Omental fat pad (tissue), 4 donors: ENCODE results near the gene SIRPA. TPM values are rescaled to one million over a fixed set of nuclear protein-coding genes. Genes with fewer than 3 reads are reported as not detected.
A peak's percentile ranks its signal among the peaks of the same experiment; 100 is the strongest.

Source experiments
- ATAC-seq: fragments of 150-250 bp; one replicate; pipeline ENCODE4 v1.9.1; 2016; ENCODE audit warnings: mild to moderate bottlenecking, moderate library complexity; ENCODE audit not compliant: low FRiP score
- DNase-seq: peaks from one replicate; pipeline ENCODE4 v3.0.0-alpha.2; 2019; ENCODE audit warnings: low spot score
- CTCF ChIP-seq, 3 donors: fragments of 450-650 bp; IDR thresholded peaks; one replicate each; pipeline ENCODE4 v1.5.1; 2016 to 2017; ENCODE audit warnings: antibody characterized with exemption in 3 of 3, mild to moderate bottlenecking in 3 of 3, moderate library complexity in 2 of 3
- total RNA-seq, 4 donors: library from RNA; depleted of rRNA; stranded (reverse); fragments of >200 nt; gene quantifications; one replicate each; pipeline ENCODE4 v1.1.0, GENCODE V29; 2016

Gene SIRPA
- total RNA-seq, 4 donors from 2014 or later = 51.9 to 86.1 (median 77.0) TPM

DNA sequence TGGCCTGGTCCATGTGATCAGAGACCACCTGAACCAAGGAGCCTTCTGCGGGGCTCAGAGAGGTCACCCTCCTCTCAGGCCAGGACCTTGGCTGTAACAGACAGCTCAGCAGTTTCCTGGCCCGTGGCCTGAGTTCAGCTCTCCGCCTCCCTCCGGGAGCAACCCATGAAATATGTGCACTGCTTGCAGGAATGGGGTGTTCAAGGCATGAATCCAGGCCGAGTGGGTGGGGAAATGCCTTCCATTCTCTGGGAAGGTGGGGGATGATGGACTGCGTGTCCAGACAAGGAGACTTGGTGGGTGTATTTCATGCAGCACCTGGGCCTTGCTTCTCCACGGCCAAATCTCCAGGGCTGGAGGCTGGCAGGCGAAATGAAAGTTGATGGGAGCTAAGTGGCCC lies 46.0 kb downstream of the SIRPA start:
- TF ChIP-seq CTCF (IDR thresholded peaks at IDR 0.05) = no peak
- DNase-seq (peak; percentile 60), ATAC-seq (peak; percentile 73)

- no peak for TF ChIP-seq CTCF (IDR thresholded peaks at IDR 0.05)
- ATAC-seq = no peak
- no peak for DNase-seq
Measured at GRCh38 chr20:1942061-1942460, 46.9 kb downstream of the SIRPA start.

DNA sequence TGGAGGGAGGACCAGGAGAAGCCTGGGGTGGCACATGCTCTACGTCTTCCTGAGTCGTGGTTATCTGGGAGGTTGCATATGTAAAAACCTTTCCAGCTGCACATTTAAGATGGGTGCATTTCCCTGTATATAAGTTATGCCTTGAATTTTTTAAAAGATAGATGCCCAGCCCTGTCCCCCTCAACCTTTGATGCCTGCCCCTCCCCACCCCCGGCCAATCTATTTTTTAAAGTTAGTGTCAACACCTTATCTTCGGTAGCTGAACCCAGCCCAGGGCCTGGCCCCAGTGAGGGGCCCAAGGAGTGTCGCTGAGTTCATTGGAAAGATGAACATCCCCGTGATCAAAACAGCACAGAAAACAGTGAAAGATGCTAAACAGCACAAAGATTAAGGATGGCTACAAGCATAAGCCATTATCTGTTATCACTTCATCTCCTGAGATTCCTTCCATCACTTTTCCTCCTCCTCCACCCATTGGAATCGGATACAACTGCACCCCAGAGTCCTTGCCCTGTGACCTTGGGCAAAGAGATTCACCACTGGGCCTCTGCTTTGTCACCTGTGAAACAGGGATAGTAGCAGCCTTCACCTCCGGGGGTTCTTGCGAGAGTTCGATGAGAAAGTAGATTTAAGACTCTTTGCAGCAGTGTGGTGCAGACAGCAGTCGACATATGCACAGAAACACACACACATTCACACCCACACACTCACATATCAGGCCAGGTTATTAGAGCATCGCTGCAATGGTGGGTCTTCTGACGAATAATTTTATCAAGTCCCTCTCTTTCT lies 47.5 kb downstream of the SIRPA start:
- ATAC-seq = no peak
- TF ChIP-seq CTCF (IDR thresholded peaks at IDR 0.05) = no peak
- no peak for DNase-seq

- DNase-seq = no peak
- TF ChIP-seq CTCF (IDR thresholded peaks at IDR 0.05) = no peak
- ATAC-seq = peak; percentile 9
Measured at GRCh38 chr20:1943275-1944002, 48.2 kb downstream of the SIRPA start.

DNA sequence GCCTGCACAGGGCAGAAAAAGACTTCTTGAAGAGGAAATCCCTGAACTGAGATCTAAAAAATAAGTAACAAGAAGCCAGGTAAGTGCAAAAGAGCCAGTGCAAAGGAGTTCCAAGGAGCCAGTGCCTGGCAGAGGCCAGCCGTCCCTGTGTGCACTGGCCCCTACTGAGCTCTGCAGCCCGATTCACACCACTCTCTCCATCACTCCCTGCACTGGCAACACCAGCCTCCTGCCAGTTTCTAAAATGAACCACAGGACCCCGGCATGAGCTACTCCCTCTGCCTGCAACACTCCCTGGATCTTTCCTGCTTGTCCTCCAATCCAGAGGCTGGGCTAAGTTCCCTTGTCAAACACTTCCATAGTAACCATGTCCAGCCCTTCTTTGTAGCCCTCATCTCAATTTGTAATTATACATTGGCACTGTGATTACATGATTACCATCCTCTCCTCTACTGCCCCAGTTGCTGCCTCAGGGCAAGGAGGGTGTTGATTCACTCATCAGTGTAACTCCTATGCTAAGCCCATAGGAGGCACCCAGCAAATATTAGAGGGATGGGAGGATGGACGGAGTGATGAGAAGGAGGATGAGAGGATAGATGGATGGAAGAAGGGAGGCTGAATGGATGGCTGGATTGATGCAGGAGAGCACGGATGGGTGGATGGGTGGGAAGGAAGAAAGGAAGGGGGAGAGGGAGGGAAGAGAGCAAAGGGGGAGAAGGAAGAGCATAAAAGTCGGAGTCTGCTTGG lies 49.3 kb downstream of the SIRPA start:
- DNase-seq (no peak), ATAC-seq (no peak)
- TF ChIP-seq CTCF (IDR thresholded peaks at IDR 0.05) = no peak

GRCh38 chr20:1945134-1945618 lies 50.0 kb downstream of the SIRPA start:
- DNase-seq (peak; percentile 59), ATAC-seq (peak; percentile 61)
- no peak for TF ChIP-seq CTCF (IDR thresholded peaks at IDR 0.05)
